ENCODE data around the gene MRNIP.

The MRNIP gene

GRCh38 chr5:179817890-179818745 lies 40.5 kb downstream of the MRNIP start:
- H3K4me1 Mint-ChIP-seq (ENCODE audit: low read depth) = peaks cover 38% of the 10 kb centered on the region
- H3K9me3 Mint-ChIP-seq (ENCODE audit: low read depth) = no peaks in the 10 kb centered on the region
- peaks cover 5% of the 10 kb centered on the region for H3K36me3 Mint-ChIP-seq
- peak overlapping the region; percentile 73 for H3K4me3 Mint-ChIP-seq
- no peaks in the 10 kb centered on the region for H3K27me3 Mint-ChIP-seq
- peak overlapping the region; percentile 89 for H3K27ac Mint-ChIP-seq

- no peaks in the 10 kb centered on the region for H3K9me3 Mint-ChIP-seq (ENCODE audit: low read depth)
- no peaks in the 10 kb centered on the region for H3K27me3 Mint-ChIP-seq
- peaks cover 5% of the 10 kb centered on the region for H3K36me3 Mint-ChIP-seq
- H3K4me3 Mint-ChIP-seq = peak overlapping the region; percentile 73
- no peak overlapping the region for H3K27ac Mint-ChIP-seq
- H3K4me1 Mint-ChIP-seq (ENCODE audit: low read depth) = peaks cover 33% of the 10 kb centered on the region
These were observed 41.2 kb downstream of the MRNIP start for GRCh38 chr5:179817470-179817840.

GRCh38 chr5:179816796-179817469 lies 41.7 kb downstream of the MRNIP start:
- Mint-ChIP-seq H3K27ac (no peak overlapping the region), H3K36me3 (peaks cover 5% of the 10 kb centered on the region)

GRCh38 chr5:179816401-179816795 lies 42.2 kb downstream of the MRNIP start:
- no peaks in the 10 kb centered on the region for H3K9me3 Mint-ChIP-seq (ENCODE audit: low read depth)
- H3K4me3 Mint-ChIP-seq = no peak overlapping the region
- H3K27me3 Mint-ChIP-seq = no peaks in the 10 kb centered on the region
- H3K4me1 Mint-ChIP-seq (ENCODE audit: low read depth) = peaks cover 25% of the 10 kb centered on the region
- H3K36me3 Mint-ChIP-seq = peaks cover 5% of the 10 kb centered on the region
- H3K27ac Mint-ChIP-seq = no peak overlapping the region

More at GRCh38 chr5:179816796-179817469, 41.7 kb downstream of the MRNIP start:
- peaks cover 28% of the 10 kb centered on the region for H3K4me1 Mint-ChIP-seq (ENCODE audit: low read depth)
- H3K9me3 Mint-ChIP-seq (ENCODE audit: low read depth) = no peaks in the 10 kb centered on the region
- H3K4me3 Mint-ChIP-seq = peak overlapping the region; percentile 73
- no peaks in the 10 kb centered on the region for H3K27me3 Mint-ChIP-seq

GRCh38 chr5:179815491-179816249 lies 42.9 kb downstream of the MRNIP start:
- H3K9me3 Mint-ChIP-seq (ENCODE audit: low read depth) = no peaks in the 10 kb centered on the region
- no peaks in the 10 kb centered on the region for H3K27me3 Mint-ChIP-seq
- H3K36me3 Mint-ChIP-seq = peaks cover 5% of the 10 kb centered on the region
- H3K4me1 Mint-ChIP-seq (ENCODE audit: low read depth) = peaks cover 25% of the 10 kb centered on the region
- H3K4me3 Mint-ChIP-seq = peak overlapping the region; percentile 53
- no peak overlapping the region for H3K27ac Mint-ChIP-seq

- H3K4me1 Mint-ChIP-seq (ENCODE audit: low read depth) = peaks cover 18% of the 10 kb centered on the region
- H3K27me3 Mint-ChIP-seq = no peaks in the 10 kb centered on the region
- peaks cover 5% of the 10 kb centered on the region for H3K36me3 Mint-ChIP-seq
- no peaks in the 10 kb centered on the region for H3K9me3 Mint-ChIP-seq (ENCODE audit: low read depth)
- no peak overlapping the region for H3K27ac Mint-ChIP-seq
- H3K4me3 Mint-ChIP-seq = no peak overlapping the region
These were observed 44.5 kb downstream of the MRNIP start for GRCh38 chr5:179814090-179814489.

- no peak overlapping the region for H3K4me3 Mint-ChIP-seq
- H3K36me3 Mint-ChIP-seq = peaks cover 5% of the 10 kb centered on the region
- H3K27ac Mint-ChIP-seq = no peak overlapping the region
- no peaks in the 10 kb centered on the region for H3K27me3 Mint-ChIP-seq
- H3K9me3 Mint-ChIP-seq (ENCODE audit: low read depth) = no peaks in the 10 kb centered on the region
- H3K4me1 Mint-ChIP-seq (ENCODE audit: low read depth) = peaks cover 13% of the 10 kb centered on the region
These were observed 45.5 kb downstream of the MRNIP start for GRCh38 chr5:179812997-179813607.

- Mint-ChIP-seq H3K4me3 (no peak overlapping the region), H3K9me3 (ENCODE audit: low read depth) (no peaks in the 10 kb centered on the region), H3K27ac (no peak overlapping the region), H3K27me3 (no peaks in the 10 kb centered on the region), H3K4me1 (ENCODE audit: low read depth) (peaks cover 7% of the 10 kb centered on the region), H3K36me3 (peaks cover 5% of the 10 kb centered on the region)
These were observed 46.3 kb downstream of the MRNIP start for GRCh38 chr5:179812135-179812825.

- H3K27me3 Mint-ChIP-seq = no peaks in the 10 kb centered on the region
- H3K36me3 Mint-ChIP-seq = peaks cover 2% of the 10 kb centered on the region
- peak within 1 kb of the TSS; percentile 80 for H3K27ac Mint-ChIP-seq
- peak within 1 kb of the TSS; percentile 78 for H3K4me3 Mint-ChIP-seq
- no peaks in the 10 kb centered on the region for H3K9me3 Mint-ChIP-seq (ENCODE audit: low read depth)
- peaks cover 35% of the 10 kb centered on the region for H3K4me1 Mint-ChIP-seq (ENCODE audit: low read depth)
These were observed 52.2 kb downstream of the MRNIP start, which contains the start of gene MGAT4B for GRCh38 chr5:179806250-179807048. TSS of gene MGAT4B (minus strand) at chr5:179806866. CDS start at chr5:179806583, 283 bp downstream.

- H3K27me3 Mint-ChIP-seq = no peaks in the 10 kb centered on the region
- peak overlapping the region; percentile 84 for H3K4me3 Mint-ChIP-seq
- no peak overlapping the region for H3K27ac Mint-ChIP-seq
- peaks cover 2% of the 10 kb centered on the region for H3K36me3 Mint-ChIP-seq
- no peaks in the 10 kb centered on the region for H3K9me3 Mint-ChIP-seq (ENCODE audit: low read depth)
- peaks cover 35% of the 10 kb centered on the region for H3K4me1 Mint-ChIP-seq (ENCODE audit: low read depth)
These were observed 52.9 kb downstream of the MRNIP start for GRCh38 chr5:179805529-179806249.

- Mint-ChIP-seq H3K36me3 (peaks cover 2% of the 10 kb centered on the region), H3K27ac (peak overlapping the region; percentile 46), H3K4me3 (peak overlapping the region; percentile 84), H3K27me3 (no peaks in the 10 kb centered on the region), H3K4me1 (ENCODE audit: low read depth) (peaks cover 33% of the 10 kb centered on the region), H3K9me3 (ENCODE audit: low read depth) (no peaks in the 10 kb centered on the region)
These were observed 53.5 kb downstream of the MRNIP start for GRCh38 chr5:179805070-179805528.

GRCh38 chr5:179804555-179804947 lies 54.1 kb downstream of the MRNIP start:
- no peak overlapping the region for H3K27ac Mint-ChIP-seq
- no peaks in the 10 kb centered on the region for H3K27me3 Mint-ChIP-seq
- peak overlapping the region; percentile 84 for H3K4me3 Mint-ChIP-seq
- H3K9me3 Mint-ChIP-seq (ENCODE audit: low read depth) = no peaks in the 10 kb centered on the region
- H3K36me3 Mint-ChIP-seq = peaks cover 4% of the 10 kb centered on the region
- H3K4me1 Mint-ChIP-seq (ENCODE audit: low read depth) = peaks cover 33% of the 10 kb centered on the region
